ENCODE results near the gene GNAT2. TPM values are rescaled to one million over a fixed set of nuclear protein-coding genes. Genes with fewer than 3 reads are reported as not detected.

Gene GNAT2
- 0.31 and 0.49 TPM in 2 replicates for total RNA-seq

GRCh38 chr1:109619576-109620400, at the start of gene GNAT2, which contains the start of gene AMPD2:
Gene GNAT2, minus strand, starts transcription at chr1:109619616. Its CDS starts 6,746 bp downstream, at chr1:109612870.
Gene AMPD2, plus strand, starts transcription at chr1:109619837. Its CDS starts 1,339 bp downstream, at chr1:109621176.

GRCh38 chr1:109667452-109668122, 48.2 kb upstream of the GNAT2 start, which contains the start of gene GSTM2:
Gene GSTM2, plus strand, starts transcription at chr1:109668057. Its CDS starts 59 bp downstream, at chr1:109668116.

GRCh38 chr1:109655615-109656519, 36.5 kb upstream of the GNAT2 start, which contains the start of gene GSTM4:
Gene GSTM4, plus strand, starts transcription at chr1:109656099. Its CDS starts 291 bp downstream, at chr1:109656390.

Other genes with a start within 250 kb of the GNAT2 start
- gene SORT1, start 221.7 kb downstream of the GNAT2 start, total RNA-seq, result 14.9 and 32.0 TPM in 2 replicates
- 36.8 and 48.5 TPM in 2 replicates for gene PSMA5, start 193.2 kb downstream of the GNAT2 start, total RNA-seq
- gene SYPL2, start 153.1 kb downstream of the GNAT2 start, total RNA-seq, result 0.13 TPM in 1 of 2 replicates, not detected in the other
- 0.49 and 1.2 TPM in 2 replicates for gene ATXN7L2, start 135.7 kb downstream of the GNAT2 start, total RNA-seq
- 2.8 and 7.0 TPM in 2 replicates for gene CYB561D1, start 125.5 kb downstream of the GNAT2 start, total RNA-seq
- 0.16 and 3.0 TPM in 2 replicates for gene AMIGO1, start 109.9 kb downstream of the GNAT2 start, total RNA-seq
- under 0.01 TPM in 1 of 2 replicates, not detected in the other for gene GPR61, start 79.7 kb downstream of the GNAT2 start, total RNA-seq
- gene GNAI3, start 71.0 kb downstream of the GNAT2 start, total RNA-seq, result 11.5 and 18.3 TPM in 2 replicates
- gene AMPD2, start 221 bp upstream of the GNAT2 start, total RNA-seq, result 28.2 and 46.6 TPM in 2 replicates
- gene GSTM4, start 36.5 kb upstream of the GNAT2 start, total RNA-seq, result 1.3 and 3.8 TPM in 2 replicates
- 0.97 and 3.7 TPM in 2 replicates for gene GSTM2, start 48.4 kb upstream of the GNAT2 start, total RNA-seq
- not detected in 2 replicates for gene GSTM1, start 68.2 kb upstream of the GNAT2 start, total RNA-seq
- gene GSTM5, start 92.6 kb upstream of the GNAT2 start, total RNA-seq, result not detected in 2 replicates
- gene GSTM3, start 121.4 kb upstream of the GNAT2 start, total RNA-seq, result 16.8 and 27.5 TPM in 2 replicates
- not detected in 2 replicates for gene EPS8L3, start 144.3 kb upstream of the GNAT2 start, total RNA-seq